ENCODE results near the gene HOXA10.

HOXA10 gene

DNA sequence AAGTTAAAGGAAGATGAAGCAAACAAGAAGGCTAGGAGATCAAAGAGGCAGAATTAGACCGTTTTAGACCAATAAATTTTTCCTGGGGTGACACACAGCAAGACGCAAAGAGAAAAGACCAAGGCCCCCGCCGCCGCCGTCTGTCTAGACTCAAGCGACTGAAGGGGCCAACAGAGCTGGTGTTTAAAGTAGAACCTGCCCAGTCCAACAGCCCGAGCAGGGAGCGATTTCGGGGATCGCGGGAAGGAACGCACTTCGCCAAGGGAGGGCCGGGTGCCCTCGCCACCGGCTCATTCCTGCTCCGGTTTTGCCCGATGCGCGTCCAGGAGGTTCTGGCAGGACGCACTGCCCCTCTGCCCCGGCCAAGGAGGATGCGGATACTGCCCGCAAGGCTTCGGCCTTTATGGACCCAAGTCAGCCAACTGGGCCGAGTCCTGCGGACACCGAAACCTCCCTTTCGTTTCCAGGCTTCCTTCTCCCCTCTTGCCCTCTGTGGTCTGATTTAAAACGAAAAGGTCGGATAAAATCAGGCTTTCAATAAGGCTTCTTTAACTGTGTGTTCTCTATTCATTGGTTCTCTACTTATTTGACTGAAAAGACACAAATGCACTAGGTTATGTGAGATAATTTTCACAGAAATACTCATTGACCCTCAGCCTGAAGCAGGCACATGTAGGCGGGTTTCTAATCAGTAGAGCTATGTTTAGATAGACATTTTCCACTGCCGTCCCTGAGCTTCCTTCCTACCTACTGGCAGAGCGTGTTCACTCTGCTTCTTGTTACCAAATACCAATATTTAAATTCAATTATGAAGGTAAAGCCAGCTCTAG, 15.5 kb downstream of the HOXA10 start:
- no peak overlapping the region for H3K4me3 ChIP-seq (ENCODE audit: low read length)
- TF ChIP-seq ZNF274 (IDR thresholded peaks at IDR 0.05; ENCODE audit: low read depth, low read length): no peak

DNA sequence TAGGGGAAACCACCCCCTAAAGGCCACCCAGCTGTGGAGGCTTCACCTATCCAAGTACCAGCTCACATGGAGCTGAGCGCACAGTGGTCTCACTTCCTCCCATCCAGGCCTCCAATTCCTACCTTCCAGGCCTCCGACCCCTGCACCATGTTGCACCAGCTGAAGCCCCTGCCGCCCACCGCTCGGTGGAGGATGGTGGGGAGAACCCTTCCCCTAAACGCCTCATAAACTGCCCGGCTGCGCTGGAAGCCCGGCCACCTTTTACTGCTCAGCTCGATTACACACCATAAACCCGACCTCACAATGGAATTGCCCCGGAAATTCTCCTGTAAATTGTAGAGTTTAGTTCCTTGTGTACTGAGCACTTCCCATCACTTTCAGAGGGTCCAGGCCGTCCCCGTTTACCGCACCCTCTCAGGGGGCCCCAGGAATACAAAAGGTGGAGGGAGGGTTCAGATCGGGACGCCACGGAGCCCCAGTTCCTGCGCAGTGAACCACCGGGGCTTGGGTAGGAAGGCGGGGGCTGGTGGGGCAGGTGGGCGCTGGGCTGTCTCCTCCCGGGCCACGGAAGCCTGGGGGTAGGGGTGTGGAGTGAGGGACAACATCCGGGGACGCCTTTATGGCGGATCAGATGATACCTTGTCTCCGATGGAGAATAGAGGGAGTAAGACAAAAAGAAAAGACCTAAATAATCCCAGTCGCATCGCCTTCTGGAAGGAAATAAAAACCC, 16.3 kb downstream of the HOXA10 start:
- no peak overlapping the region for H3K4me3 ChIP-seq (ENCODE audit: low read length)
- no peak for TF ChIP-seq ZNF274 (IDR thresholded peaks at IDR 0.05; ENCODE audit: low read depth, low read length)

DNA sequence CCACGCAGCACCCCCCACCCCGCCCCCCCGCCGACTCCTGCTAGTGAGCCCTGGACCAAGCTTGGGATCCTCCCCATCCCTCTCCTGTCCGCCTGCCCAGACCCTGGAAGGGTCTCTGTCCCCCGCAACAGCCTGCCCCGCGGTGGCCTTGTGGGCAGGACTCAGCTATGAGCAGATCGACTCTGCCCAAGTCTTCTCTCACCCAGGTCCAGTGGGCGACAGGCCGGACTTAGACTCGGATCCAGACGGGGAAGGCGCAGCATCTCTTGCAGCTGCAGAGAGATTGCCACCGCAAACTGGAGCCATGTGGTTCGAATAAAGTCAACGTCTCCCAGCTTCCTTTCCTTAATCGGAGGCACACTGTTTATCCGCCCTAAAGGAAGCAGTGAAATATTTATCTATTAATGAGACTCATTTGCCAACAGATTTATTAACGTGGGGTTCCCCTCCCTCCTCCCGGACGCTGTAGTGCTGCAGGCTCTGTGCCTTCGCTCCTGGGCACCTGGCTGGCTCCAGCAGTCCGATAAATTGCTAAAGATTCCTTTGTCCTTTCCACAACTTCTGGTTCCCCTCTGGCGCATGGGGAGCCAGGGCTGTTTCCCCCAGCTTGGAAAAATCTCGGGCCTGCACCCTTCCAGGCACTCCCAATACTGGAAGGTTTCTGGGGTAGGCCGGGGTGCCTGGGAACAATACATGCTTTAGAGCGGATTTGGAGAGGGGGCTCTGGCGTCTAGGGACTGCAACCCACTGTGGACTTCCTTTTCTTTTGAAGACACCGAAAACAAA, 17.0 kb downstream of the HOXA10 start:
- no peak for TF ChIP-seq ZNF274 (IDR thresholded peaks at IDR 0.05; ENCODE audit: low read depth, low read length)
- no peak overlapping the region for H3K4me3 ChIP-seq (ENCODE audit: low read length)

DNA sequence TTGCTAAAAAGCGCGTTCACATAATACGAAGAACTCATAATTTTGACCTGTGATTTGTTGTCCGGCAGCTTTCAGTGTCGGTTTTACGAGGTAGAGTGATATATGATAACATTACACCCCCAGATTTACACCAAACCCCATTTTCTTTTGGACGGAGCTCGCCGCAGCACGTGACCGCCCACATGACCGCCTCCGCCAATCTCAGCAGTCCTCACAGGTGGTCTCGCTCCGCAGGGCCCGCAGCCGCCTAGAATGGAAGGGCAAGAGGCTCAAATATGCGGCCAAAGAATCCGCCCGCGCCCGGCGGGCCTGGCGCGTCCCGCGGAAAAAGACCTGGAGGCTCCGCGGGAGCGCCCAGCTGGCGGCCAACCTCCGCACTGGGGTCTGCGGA, 17.6 kb downstream of the HOXA10 start, which contains the start of gene HOXA7:
TSS of gene HOXA7 (minus strand) at position 168 of the 391 bp plus-strand sequence. CDS start at position 38, 130 bp downstream.
- TF ChIP-seq ZNF274 (IDR thresholded peaks at IDR 0.05; ENCODE audit: low read depth, low read length): no peak
- peak within 1 kb of the TSS; percentile 47 for H3K4me3 ChIP-seq (ENCODE audit: low read length)

DNA sequence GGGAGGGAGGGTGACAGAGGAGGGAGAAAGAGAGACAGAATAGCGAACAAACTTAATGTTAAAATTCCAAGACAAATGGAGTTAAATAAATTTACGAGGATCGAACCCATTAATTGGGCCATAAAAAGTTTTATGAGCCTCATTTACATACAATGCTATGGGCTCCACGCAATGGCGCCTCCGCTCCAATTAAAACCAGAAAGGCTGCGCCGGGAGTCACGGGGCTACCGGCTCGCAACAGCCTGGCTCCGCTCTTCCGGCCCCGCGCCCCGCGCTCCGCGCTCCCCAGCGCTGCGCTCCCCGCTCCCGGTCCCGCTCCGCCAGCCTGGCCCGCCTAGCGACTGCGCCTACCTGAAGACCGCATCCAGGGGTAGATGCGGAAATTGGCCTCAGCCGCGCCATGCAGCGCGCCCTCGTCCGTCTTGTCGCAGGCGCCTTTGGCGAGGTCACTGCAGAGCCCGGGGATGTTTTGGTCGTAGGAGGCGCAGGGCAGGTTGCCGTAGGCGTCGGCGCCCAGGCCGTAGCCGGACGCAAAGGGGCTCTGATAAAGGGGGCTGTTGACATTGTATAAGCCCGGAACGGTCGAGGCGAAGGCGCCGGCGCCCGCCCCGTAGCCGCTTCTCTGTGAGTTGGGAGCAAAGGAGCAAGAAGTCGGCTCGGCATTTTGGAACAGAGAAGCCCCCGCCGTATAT, 18.2 kb downstream of the HOXA10 start:
- TF ChIP-seq ZNF274 (IDR thresholded peaks at IDR 0.05; ENCODE audit: low read depth, low read length): no peak
- peak overlapping the region; percentile 47 for H3K4me3 ChIP-seq (ENCODE audit: low read length)

DNA sequence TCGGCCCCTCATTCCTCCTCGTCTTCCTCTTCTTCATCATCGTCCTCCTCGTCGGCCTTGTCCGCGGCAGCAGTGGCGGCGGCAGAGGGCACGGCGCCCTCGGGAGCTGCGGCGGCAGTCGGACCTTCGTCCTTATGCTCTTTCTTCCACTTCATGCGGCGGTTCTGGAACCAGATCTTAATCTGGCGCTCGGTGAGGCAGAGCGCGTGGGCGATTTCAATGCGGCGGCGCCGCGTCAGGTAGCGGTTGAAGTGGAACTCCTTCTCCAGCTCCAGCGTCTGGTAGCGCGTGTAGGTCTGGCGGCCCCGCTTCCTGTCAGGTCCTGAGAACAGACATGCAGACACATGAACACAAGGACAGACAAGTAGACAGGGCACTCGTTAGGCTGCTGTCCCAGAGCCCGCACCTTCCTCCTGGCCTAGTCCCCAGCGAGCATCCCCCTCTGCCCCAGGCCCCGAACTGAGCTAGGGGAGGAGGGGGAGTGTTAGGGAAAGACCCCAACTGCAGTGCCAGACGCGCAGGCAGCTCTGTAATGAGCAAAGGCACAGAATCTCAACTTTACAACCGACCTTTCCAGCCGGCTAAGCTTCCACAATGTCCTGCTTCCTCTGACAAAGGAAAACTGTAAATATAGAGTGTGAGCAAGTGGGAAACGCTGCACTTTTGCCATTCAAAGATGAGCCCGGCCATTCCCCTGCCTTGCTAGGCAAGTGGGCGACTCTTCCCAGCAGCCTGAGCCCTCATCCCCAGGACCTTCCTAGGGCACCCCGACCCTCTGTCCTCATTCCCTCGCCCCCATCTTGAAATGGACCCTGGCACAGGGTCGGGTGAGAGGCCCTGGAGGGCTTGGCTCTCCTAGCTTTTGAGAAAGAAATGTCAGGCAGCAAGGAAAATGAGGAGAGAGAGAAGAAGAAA, 19.0 kb downstream of the HOXA10 start:
- TF ChIP-seq ZNF274 (IDR thresholded peaks at IDR 0.05; ENCODE audit: low read depth, low read length): no peak
- no peak overlapping the region; the same call in 1 of the 2 replicates for H3K4me3 ChIP-seq (ENCODE audit: low read length)

DNA sequence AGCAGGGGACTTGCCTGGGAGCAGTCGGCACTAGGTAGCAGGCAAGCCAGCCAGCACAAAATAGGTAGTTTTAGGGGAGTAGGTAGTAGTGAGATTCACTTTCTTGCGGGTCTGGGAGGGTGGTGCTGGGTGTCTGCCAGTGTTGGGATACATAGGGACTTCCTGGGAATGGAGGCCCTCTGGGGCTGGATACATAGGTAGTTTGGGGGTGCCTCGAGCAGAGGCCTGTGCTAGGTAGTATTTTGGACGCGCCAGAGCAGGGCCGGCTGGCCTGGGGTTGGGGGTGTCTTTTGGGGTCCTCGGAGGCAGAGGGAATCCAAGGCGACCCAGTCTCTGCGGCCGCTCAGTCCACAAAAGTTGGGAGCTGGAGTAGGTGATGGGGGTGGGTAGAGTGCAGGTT, 19.8 kb downstream of the HOXA10 start:
- TF ChIP-seq ZNF274 (IDR thresholded peaks at IDR 0.05; ENCODE audit: low read depth, low read length): no peak
- H3K4me3 ChIP-seq (ENCODE audit: low read length): no peak overlapping the region

DNA sequence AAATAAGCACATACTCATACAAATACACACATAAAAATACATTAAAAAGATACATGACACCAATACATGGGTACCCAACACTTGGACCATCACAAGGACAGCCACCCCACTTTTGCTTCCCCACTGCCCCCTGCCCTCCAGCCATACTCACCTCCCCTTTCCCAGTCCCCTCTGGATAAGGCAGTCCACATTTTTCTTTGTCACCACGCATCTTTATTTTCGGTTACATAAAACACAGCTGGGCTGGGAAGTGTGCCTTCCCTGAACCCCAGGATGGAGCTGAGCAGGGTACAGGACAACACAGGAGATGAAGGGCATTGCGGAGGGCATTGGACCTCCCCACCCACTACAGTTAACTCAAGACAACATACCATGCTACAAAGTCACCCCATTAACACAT, 20.6 kb downstream of the HOXA10 start:
- TF ChIP-seq ZNF274 (IDR thresholded peaks at IDR 0.05; ENCODE audit: low read depth, low read length): no peak
- H3K4me3 ChIP-seq (ENCODE audit: low read length): no peak overlapping the region

DNA sequence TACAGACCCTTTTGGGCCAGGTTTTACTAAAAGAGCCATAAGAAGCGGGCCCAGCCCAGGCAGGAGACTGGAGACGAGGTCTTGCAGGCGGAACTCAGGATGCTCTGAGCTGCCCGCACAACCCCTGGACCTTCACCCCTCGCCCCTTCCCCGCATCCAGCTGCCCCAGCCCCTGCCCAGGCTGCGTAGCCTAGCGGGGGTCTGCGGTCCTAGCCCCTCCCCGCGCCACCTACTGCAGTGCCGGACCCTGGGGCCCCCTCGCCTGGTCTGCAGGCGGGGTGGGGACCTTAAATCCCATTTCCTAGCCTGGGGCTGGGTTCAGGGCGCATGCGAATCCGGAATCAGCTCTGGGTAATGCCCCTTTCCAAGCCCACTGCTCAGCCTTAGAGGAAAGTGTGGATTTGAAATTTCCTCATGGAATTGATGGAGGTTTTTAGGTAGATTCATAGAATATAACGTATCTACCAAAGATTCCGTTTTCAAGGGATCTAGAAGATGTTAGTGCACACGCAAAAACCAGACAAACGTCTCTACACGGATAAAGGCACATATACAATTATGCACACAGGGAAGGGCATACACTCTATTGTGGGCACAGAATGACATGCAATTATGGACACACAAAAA, 21.2 kb downstream of the HOXA10 start:
- H3K4me3 ChIP-seq (ENCODE audit: low read length): no peak overlapping the region
- no peak for TF ChIP-seq ZNF274 (IDR thresholded peaks at IDR 0.05; ENCODE audit: low read depth, low read length)

DNA sequence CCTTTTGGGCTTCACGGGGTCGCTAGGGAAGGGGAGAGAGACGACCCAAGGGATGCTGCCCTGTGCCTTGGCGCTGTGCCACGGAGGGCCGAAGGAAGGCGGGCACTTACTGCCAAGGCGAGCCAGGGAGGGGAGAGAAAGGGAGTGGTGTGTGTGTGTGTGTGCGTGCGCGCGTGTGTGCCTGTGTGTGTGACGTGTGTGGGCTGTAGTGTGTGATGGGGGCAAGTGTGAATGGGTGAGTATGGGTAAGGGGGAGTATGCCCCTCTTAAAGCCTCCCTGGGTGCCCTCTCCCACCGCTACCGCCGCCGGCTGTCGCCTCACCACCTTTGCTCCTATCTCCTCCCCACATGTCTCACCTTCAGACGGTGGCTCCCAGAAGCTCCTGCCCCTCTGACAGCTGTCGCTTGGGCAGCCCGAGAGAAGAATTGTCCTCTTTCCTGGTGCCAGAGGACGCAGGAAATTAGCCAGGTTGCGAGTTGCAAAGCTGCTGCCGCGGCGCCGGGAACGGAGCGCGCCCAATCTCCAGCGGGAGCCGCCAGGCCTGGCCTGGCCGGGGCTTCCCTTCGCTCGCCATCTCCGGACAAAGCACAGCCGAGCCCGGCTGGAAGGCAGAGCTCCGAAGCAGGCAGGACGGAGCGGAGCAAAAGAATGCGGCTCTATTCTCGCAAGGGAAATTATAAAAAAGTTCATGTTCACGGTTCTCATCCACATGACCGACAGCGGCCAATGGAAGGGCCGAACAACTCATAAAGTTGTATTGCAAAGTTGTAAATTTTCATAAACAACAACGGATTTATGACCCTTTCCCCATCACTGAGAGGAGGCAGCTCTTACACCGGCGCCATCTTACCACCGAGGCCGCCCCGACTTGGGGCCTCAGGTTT, 21.9 kb downstream of the HOXA10 start, which contains the start of gene HOXA3:
TSS of gene HOXA3 (minus strand) at position 653 of the 885 bp plus-strand sequence. CDS start 41,943 bp downstream, outside the sequence.
- TF ChIP-seq ZNF274 (IDR thresholded peaks at IDR 0.05; ENCODE audit: low read depth, low read length): no peak
- H3K4me3 ChIP-seq (ENCODE audit: low read length): no peak within 1 kb of the TSS; the same call in 1 of the 2 replicates

DNA sequence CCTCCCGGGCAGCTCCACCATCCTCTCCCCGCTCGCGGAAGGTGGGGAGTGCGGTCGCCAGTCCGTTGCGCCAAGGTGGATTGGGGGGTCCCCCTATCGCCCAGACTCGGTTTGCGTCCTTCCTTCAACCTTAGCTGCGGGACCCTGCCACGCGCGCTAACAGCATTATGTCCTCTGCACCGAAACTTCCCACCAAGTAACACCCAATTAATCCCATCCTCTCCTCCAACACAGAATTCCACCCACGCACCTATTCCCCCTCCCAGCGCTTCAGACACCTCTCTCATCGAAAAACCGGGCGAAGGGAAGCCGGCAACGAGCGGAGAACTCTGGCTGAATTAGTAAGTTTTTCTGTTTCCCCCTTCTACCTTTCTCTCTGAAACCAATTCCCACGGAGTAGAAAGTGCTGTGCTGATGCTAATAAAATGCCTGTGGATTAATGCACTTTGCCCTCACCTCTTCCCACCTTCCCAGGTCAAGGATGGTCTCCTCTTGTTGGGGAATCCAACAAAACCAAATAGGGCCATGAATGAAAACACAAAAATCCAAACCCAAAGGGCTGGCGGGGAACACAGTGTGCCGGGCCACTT, 22.7 kb downstream of the HOXA10 start:
- no peak for TF ChIP-seq ZNF274 (IDR thresholded peaks at IDR 0.05; ENCODE audit: low read depth, low read length)
- H3K4me3 ChIP-seq (ENCODE audit: low read length): peak overlapping the region; percentile 37; the same call in 1 of the 2 replicates

Data from GM08714 (cell line).